Measurements from ENCODE around the gene LCP2.

DNA sequence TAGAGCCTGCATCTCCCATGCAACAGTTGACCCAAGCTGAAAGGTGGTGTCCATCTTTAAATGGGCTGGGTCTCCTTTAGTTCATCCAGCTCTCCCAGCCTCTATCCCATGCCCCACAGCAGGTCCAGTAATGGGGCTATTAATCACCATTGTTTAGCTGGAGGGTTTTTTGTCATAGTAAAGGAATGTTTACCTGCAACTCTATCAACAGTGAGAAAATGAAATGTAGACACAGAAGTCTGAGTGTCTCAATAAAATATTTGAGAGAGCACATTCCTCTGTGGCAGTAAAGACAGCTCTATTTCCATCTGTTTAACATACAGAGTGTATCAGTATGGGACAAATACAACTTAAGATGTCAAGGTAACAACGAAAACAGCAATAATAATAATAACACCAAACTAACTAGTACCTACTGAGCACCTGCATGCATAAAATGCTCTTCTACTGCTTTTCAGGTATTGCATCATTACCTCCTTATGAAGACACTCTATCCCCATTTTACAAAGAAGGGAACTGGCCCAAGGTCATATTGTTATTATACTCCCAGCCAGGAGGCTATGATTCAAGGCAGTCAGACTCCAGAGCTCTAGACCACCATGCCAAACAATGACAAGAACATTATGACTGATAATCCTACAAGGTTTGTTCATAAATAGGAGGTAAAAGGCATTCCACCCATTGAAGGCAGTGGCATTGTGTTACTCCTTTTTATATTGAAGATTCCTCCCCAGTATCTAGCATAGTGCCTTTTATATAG is 85.8 kb downstream of the LCP2 start:
- no peak for TF ChIP-seq EZH2 (IDR thresholded peaks at IDR 0.05; ENCODE audit: borderline replicate concordance, control insufficient read depth, low read depth, low read length)
- TF ChIP-seq E2F4 (IDR thresholded peaks at IDR 0.05; ENCODE audit: low read depth, low read length), result no peak
- TF ChIP-seq, protein P1, sequence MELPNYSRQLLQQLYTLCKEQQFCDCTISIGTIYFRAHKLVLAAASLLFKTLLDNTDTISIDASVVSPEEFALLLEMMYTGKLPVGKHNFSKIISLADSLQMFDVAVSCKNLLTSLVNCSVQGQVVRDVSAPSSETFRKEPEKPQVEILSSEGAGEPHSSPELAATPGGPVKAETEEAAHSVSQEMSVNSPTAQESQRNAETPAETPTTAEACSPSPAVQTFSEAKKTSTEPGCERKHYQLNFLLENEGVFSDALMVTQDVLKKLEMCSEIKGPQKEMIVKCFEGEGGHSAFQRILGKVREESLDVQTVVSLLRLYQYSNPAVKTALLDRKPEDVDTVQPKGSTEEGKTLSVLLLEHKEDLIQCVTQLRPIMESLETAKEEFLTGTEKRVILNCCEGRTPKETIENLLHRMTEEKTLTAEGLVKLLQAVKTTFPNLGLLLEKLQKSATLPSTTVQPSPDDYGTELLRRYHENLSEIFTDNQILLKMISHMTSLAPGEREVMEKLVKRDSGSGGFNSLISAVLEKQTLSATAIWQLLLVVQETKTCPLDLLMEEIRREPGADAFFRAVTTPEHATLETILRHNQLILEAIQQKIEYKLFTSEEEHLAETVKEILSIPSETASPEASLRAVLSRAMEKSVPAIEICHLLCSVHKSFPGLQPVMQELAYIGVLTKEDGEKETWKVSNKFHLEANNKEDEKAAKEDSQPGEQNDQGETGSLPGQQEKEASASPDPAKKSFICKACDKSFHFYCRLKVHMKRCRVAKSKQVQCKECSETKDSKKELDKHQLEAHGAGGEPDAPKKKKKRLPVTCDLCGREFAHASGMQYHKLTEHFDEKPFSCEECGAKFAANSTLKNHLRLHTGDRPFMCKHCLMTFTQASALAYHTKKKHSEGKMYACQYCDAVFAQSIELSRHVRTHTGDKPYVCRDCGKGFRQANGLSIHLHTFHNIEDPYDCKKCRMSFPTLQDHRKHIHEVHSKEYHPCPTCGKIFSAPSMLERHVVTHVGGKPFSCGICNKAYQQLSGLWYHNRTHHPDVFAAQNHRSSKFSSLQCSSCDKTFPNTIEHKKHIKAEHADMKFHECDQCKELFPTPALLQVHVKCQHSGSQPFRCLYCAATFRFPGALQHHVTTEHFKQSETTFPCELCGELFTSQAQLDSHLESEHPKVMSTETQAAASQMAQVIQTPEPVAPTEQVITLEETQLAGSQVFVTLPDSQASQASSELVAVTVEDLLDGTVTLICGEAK (IDR thresholded peaks at IDR 0.05; ENCODE audit: borderline replicate concordance), result no peak
- TF ChIP-seq ZBTB11 (CRISPR knock-in tag; IDR thresholded peaks at IDR 0.05), result no peak
- TF ChIP-seq, protein P2, sequence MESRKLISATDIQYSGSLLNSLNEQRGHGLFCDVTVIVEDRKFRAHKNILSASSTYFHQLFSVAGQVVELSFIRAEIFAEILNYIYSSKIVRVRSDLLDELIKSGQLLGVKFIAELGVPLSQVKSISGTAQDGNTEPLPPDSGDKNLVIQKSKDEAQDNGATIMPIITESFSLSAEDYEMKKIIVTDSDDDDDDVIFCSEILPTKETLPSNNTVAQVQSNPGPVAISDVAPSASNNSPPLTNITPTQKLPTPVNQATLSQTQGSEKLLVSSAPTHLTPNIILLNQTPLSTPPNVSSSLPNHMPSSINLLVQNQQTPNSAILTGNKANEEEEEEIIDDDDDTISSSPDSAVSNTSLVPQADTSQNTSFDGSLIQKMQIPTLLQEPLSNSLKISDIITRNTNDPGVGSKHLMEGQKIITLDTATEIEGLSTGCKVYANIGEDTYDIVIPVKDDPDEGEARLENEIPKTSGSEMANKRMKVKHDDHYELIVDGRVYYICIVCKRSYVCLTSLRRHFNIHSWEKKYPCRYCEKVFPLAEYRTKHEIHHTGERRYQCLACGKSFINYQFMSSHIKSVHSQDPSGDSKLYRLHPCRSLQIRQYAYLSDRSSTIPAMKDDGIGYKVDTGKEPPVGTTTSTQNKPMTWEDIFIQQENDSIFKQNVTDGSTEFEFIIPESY (IDR thresholded peaks at IDR 0.05), result no peak
- TF ChIP-seq, protein P3, sequence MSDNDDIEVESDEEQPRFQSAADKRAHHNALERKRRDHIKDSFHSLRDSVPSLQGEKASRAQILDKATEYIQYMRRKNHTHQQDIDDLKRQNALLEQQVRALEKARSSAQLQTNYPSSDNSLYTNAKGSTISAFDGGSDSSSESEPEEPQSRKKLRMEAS (IDR thresholded peaks at IDR 0.05; ENCODE audit: low read depth, low read length), result no peak
- TF ChIP-seq GATAD2B (conservative IDR thresholded peaks at IDR 0.05; ENCODE audit: low read depth), result no peak
- no peak for TF ChIP-seq NFIC (IDR thresholded peaks at IDR 0.05; ENCODE audit: low read depth, low read length)
- TF ChIP-seq CTCF (IDR thresholded peaks at IDR 0.05 in 2 of 3, conservative IDR thresholded peaks at IDR 0.05 in 1 of 3; ENCODE audit: control insufficient read depth in 2 of 3, extremely low read depth in 1 of 3, insufficient read depth in 1 of 3, low read depth in 3 of 3, low read length in 3 of 3), result no peak
- no peak for TF ChIP-seq ZNF207 (IDR thresholded peaks at IDR 0.05; ENCODE audit: borderline replicate concordance)
- TF ChIP-seq CREM (IDR thresholded peaks at IDR 0.05; ENCODE audit: low read depth), result no peak
- TF ChIP-seq EP300 (IDR thresholded peaks at IDR 0.05; ENCODE audit: borderline replicate concordance in 1 of 2, control insufficient read depth in 1 of 2, low read depth in 2 of 2, low read length in 2 of 2), result no peak
- TF ChIP-seq MEF2B (IDR thresholded peaks at IDR 0.05; ENCODE audit: partially characterized antibody, poor library complexity, severe bottlenecking), result no peak
- no peak for TF ChIP-seq RFX5 (IDR thresholded peaks at IDR 0.05; ENCODE audit: low read depth, low read length)
